Astrocyte (in vitro differentiated cells and primary cell): Measurements from ENCODE around the gene CEP350.

Experiments used
- CTCF ChIP-seq: IDR thresholded peaks from 2 replicates; pipeline ENCODE4 v1.5.1; 2011; ENCODE audit warnings: low read depth, mild to moderate bottlenecking, inconsistent platforms, low read length, moderate library complexity; ENCODE audit not compliant: insufficient read depth
- EZH2 ChIP-seq: IDR thresholded peaks from 2 replicates; pipeline ENCODE4 v1.6.1; 2012; ENCODE audit warnings: mild to moderate bottlenecking, low read length, inconsistent platforms; ENCODE audit not compliant: insufficient read depth

DNA sequence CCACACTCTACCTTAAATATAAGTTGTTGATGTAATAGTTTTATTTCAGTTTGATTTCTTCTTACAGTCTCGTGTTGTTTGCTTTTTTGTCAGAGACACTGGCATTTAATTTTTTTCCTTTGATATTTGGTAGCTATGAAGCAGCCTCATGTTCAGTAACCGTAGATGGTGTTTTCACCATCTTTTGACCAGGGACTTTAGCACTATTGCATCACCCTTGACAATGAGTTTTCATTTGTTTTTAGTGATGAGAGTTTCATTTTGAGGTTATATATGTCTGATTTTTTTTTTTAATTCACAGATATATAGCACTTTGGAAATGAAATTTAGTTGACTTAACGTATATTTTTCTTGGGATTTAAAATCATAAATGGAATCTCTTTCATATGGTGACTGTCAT, 36.2 kb downstream of the CEP350 start:
- TF ChIP-seq CTCF, result no peak
- no peak for TF ChIP-seq EZH2
